Mammary epithelial cell (primary cell): Measurements from ENCODE around the gene PINK1.

Source experiments
- EZH2 ChIP-seq: IDR thresholded peaks from 2 replicates; pipeline ENCODE4 v1.6.1; 2012; ENCODE audit warnings: low read length, inconsistent platforms, borderline replicate concordance
- TF ChIP-seq, protein P1 (sequence below), 2 donors: IDR thresholded peaks in 1 of 2; conservative IDR thresholded peaks in 1 of 2; 2 replicates each; pipeline ENCODE4 v1.5.1; 2011 to 2012; ENCODE audit warnings: inconsistent platforms in 2 of 2, low read length in 2 of 2, mild to moderate bottlenecking in 2 of 2, control low read depth in 1 of 2, low read depth in 1 of 2; ENCODE audit not compliant: insufficient read depth in 1 of 2; ENCODE audit errors: extremely low read depth in 1 of 2

DNA sequence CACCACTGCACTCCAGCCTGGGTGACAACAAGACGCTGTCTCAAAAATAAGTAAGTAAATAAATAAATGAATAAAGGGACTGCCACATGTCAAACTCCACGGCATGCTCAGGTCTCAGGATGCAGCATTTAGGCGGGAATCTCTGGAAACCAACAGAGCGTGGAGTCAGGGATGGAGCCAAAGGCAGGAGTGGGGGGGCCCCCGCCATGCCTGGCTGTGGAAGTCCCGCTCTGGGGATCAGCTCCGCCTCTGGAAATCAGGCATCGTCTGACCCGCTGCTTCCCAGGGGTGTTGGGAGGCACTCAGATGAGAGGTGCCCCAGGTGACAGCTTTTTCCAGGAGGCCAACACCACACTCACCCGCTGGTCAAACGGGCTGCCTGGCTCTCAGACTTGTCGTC lies 64.3 kb downstream of the PINK1 start:
- TF ChIP-seq, protein P1, sequence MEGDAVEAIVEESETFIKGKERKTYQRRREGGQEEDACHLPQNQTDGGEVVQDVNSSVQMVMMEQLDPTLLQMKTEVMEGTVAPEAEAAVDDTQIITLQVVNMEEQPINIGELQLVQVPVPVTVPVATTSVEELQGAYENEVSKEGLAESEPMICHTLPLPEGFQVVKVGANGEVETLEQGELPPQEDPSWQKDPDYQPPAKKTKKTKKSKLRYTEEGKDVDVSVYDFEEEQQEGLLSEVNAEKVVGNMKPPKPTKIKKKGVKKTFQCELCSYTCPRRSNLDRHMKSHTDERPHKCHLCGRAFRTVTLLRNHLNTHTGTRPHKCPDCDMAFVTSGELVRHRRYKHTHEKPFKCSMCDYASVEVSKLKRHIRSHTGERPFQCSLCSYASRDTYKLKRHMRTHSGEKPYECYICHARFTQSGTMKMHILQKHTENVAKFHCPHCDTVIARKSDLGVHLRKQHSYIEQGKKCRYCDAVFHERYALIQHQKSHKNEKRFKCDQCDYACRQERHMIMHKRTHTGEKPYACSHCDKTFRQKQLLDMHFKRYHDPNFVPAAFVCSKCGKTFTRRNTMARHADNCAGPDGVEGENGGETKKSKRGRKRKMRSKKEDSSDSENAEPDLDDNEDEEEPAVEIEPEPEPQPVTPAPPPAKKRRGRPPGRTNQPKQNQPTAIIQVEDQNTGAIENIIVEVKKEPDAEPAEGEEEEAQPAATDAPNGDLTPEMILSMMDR (conservative IDR thresholded peaks at IDR 0.05 in 1 of 2, IDR thresholded peaks at IDR 0.05 in 1 of 2; ENCODE audit: extremely low read depth in 1 of 2, insufficient read depth in 1 of 2, low read depth in 1 of 2, low read length in 2 of 2): no peak
- TF ChIP-seq EZH2: no peak
